ENCODE data around the gene PRR23A. TPM values are rescaled to one million over a fixed set of nuclear protein-coding genes. Genes with fewer than 3 reads are reported as not detected.
"Not testable (repeated sequence)": the region's sequence is repeated elsewhere in the genome, so short reads cannot be mapped to it uniquely, and the experiment has no call there.

The PRR23A gene
- total RNA-seq: not detected
- long read RNA-seq: 0 reads

DNA sequence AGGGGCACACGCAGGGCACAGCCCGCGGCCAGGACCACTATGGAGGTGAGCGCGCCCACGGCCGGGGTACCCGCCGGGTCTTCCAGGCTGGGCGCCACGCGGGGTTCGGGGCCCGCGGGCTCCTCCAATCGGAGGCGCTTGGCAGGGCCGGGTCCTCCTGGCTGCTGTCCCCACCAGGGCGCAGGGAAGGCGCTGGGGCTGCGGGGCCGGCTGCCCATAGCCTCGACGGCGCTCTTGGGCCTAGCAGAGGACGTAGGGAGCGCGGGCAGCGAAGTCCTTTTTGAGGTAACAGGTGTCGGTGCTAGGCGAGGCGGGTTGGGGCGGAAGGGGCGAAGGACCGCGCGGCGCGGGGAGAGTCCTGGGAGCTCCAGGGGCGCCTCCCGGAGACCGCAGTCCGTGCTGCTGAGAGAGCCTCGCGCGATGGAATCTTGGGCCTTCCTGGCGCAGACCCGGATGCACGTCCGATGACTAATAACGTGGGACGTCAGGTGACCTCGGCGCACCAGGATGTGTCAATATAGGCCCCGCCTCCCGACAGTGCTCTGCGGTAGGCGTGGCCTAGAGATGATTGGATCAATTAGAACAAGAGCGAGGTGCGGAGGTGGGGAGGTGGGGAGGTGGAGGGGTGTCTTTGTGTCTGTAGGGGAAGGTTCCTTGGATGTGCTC lies at the start of gene PRR23A:
Gene PRR23A (minus strand): TSS at position 218 of the 666 bp plus-strand sequence. CDS start 0 bp downstream, at position 218.
- DNase-seq (ENCODE audit: low spot score): no peak
- intact Hi-C loops (cut with DNase I): no loop called here

DNA sequence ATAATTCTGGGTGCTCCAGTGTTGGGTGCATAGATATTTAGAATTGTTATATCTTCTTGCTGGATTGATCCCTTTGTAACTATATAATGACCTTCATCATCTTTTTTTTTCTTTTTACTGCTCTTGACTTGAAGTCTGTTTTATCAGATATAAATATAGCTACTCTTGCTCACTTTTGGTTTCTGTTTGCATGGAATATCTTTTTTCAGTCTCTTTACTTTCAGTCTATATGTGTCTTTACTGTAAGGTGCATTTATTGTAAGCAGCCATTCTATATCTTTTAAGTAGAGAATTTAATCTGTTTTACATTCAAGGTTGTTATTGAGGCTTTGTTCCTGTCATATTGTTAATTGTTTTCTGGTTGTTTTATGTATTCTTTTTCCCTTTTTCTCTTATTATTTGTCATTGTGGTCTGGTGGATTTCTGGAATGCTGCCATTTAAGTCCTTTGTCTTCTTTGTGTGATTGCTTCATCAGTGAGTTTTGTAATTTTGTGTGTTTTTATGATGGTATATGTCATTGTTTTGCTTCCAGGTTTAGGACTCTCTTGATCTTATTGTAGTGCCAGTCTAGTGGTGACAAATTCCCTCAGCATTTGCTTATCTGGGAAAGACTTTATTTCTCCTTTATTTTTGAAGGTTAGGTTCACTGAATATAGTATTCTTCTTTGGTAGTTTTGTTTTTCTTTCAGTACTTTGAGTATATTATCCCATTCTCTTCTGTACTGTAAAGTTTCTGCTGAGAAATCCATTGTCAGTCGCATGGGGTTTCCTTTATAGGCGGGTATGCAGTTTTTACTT lies 46.9 kb upstream of the PRR23A start:
- intact Hi-C loops (cut with DNase I): no loop called here
- DNase-seq (ENCODE audit: low spot score): no peak

DNA sequence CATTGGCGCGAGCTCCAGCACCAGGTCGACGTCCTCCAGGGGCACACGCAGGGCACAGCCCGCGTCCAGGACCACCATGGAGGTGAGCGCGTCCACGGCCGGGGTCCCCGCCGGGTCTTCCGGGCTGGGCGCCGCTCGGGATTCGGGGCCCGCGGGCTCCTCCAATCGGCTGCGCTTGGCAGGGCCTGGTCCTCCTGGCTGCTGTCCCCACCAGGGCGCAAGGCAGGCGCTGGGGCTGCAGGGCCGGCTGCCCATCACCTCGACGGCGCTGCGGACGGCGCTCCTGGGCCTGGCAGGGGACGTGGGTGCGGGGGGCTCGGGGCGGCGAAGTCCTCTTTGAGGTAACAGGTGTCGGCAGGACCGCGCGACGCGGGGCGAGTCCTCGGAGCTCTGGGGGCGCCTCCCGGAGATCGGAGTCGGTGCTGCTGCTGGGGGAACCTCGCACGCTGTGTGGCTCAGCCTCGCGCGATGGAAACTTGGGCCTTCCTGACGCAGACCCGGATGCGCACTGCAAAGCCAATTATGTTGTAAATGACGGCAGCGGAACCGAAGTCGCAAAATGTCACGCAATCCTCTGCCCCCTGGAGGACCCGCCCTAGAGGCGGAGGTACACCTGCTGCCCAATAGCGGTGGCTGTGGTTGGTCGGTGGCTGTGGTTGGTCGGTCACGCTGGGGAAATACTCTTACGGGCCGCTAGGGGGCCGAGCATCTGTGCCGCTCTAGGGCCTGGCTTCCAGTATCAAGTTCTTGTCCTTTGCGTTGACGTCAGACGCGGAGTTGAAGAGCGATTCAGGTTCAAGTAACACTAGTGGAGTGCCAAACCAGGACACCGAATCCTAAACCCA lies 38.5 kb upstream of the PRR23A start, which contains the start of gene PRR23C:
Gene PRR23C (minus strand): TSS at position 527 of the 845 bp plus-strand sequence. CDS start 272 bp downstream, at position 255.
- no peak for DNase-seq (ENCODE audit: low spot score)
- intact Hi-C loops (cut with DNase I): no loop called here

DNA sequence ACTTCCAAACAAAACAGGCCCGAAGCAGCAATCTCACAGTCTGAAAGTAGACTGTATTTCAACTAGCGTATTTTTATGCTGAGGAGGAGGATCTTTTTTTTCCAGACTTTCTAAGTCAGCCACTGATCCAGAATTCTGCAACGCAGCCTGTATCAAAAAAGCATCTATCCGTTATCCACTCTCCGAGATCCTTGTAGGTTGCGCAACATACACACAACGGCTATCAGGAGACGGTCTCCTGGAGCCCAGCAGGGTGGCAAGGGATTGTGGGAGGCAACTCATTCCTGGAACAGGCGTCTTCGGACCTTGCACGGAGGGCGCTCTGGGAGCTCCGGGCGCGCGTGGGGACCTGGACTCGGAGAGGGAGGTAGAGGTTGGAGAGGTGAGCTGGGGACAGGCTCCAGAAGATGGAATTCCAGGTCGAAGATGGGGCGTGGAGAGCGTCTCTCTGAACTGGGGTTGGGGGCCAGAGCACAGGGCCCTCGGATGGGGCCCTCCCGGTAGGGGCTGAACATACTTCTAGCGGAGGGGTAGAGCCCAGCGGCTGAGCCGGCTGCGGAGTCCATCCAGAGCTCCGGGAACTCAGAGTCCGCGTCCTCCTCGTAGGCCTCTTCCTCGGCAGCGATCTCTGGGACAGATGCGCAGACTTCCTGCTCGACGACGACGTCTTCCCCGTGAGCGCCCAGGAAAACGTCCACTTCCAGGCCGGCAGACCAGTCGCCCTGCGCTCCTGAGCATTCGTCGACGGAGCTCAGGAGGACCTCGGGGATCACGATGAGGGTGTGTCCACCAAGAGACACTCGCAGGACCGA lies 37.7 kb upstream of the PRR23A start:
- no peak for DNase-seq (ENCODE audit: low spot score)
- intact Hi-C loops (cut with DNase I): no loop called here

DNA sequence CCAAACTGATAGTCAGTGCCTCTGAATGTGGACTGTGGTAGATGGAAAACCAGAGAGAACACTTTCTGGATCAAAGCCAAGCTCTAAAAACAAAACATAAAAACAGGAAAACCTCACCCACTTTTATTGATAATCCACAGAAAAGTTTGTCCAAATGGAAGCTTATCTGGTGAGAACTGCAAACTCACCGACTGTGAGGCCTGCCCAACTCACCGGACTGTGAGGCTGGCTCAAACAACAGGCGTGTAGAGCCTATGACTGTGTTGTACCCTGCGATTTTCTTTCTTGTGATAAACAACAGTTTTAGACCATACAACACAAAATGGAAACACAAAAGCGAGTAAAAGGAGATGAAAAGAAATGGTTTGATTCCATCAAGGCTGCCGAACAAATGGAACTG lies 31.4 kb upstream of the PRR23A start:
- intact Hi-C loops (cut with DNase I): no loop called here
- DNase-seq (ENCODE audit: low spot score): no peak

DNA sequence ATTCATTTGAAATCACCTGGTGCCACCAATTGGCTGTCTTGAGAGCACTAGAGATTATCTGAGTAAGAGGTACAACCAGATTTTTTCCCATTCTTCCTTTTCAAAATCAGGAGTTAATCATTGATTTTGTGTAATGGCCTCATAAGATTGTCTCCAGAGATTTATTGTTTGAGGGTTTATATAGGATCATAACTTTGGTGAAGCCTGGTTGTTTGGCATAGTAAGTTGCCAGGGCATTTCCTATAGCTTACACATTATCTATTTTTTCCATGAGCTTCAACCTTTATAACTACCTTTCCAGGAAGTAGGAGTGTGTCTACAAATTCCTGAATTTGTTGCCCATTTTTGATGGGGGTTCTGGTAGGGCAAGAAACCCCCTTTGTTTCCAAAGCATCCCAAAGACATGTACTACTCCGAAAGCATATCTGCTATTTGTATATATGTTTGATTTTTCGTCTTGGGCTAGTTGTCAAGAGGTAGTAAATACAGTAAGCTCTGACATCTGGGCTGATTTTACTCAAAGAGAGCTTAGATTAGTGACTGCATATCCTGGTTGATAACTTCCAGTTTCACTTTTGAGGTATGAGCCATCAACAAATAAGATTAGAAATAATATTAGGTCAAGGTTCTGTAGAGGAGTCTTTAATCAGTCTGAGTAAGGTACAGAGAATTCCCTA lies 26.4 kb upstream of the PRR23A start:
- intact Hi-C loops (cut with DNase I): no loop called here

DNA sequence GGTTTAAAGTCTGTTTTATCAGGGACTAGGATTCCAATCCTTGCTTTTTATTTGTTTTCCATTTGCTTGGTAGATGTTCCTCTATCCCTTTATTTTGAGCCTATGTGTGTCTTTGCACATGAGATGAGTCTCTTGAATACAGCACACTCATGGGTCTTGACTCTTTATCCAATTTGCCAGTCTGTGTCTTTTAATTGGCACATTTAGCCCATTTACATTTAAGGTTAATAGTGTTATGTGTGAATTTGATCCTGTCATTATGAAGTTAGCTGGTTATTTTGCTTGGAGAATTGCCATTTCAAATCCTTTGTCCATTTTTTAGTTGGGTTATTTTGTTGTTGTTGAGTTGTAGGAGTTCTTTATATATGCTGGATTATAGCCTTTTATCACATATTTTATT lies 24.5 kb upstream of the PRR23A start:
- DNase-seq (ENCODE audit: low spot score); intact Hi-C loops (cut with DNase I): not testable (repeated sequence)

More for the DNA sequence above, 26.4 kb upstream of the PRR23A start:
- DNase-seq (ENCODE audit: low spot score): no peak

DNA sequence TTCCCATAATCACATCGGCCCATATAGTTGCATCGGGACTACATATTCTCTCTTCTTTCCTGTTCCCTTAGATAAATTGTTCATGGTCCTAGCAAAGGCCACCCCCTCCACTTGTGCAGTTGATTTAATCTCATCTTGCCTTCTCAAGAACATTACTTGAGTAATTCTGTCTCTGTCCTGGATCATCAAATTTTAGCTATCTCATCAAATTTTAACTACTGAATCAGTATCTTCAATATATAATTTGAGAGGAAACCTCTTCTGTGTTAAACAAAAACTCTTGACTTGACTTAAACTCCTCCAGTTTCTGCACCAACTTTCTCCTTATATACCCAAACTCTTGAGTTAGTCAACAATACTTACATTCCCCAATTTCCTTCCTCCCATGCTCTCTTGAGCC lies 18.9 kb upstream of the PRR23A start:
- intact Hi-C loops (cut with DNase I): no loop called here
- DNase-seq (ENCODE audit: low spot score): no peak

DNA sequence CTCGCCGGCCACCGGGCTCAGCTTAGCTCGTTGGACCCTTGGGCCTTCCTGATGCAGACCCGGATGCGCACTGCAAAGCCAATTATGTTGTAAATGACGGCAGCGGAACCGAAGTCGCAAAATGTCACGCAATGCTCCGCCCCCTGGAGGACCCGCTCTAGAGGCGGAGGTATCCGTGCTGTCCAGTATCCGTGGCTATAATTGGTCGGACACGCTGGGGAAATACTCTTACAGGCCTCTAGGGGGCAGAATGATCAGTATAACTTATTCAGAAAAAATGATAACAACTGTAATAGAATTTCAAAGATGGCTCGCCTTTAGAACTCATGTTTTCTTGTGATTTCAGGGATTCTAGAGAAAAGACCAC lies 14.8 kb upstream of the PRR23A start, which contains the start of gene PRR23B:
Gene PRR23B (minus strand): TSS at position 59 of the 367 bp plus-strand sequence. CDS start 265 bp downstream, outside the sequence.
- intact Hi-C loops (cut with DNase I): no loop called here
- DNase-seq (ENCODE audit: low spot score): no peak

DNA sequence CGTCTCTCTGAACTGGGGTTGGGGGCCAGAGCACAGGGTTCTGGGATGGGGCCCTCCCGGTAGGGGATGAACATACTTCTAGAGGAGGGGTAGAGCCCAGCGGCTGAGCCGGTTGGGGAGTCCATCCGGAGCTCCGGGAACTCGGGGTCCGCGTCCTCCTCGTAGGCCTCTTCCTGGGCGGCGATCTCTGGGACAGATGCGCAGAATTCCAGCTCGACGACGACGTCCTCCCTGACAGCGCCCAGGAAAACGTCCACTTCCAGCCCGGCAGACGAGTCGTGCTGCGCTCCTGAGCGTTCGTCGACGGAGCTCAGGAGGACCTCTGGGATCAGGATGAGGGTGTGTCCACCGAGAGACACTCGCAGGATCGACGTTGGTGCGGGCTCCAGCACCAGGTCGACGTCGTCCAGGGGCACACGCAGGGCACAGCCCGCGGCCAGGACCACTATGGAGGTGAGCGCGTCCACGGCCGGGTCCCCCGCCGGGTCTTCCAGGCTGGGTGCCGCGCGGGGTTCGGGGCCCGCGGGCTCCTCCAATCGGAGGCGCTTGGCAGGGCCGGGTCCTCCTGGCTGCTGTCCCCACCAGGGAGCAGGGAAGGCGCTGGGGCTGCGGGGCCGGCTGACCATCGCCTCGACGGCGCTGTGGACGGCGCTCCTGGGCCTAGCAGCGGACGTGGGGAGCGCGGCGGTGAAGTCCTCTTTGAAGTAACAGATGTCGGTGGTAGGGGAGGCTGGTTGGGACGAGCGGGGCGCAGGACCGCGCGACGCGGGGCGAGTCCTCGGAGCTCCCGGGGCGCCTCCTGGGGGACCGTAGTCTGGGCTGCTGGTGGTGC lies 14.2 kb upstream of the PRR23A start:
- intact Hi-C loops (cut with DNase I): no loop called here
- DNase-seq (ENCODE audit: low spot score): no peak

DNA sequence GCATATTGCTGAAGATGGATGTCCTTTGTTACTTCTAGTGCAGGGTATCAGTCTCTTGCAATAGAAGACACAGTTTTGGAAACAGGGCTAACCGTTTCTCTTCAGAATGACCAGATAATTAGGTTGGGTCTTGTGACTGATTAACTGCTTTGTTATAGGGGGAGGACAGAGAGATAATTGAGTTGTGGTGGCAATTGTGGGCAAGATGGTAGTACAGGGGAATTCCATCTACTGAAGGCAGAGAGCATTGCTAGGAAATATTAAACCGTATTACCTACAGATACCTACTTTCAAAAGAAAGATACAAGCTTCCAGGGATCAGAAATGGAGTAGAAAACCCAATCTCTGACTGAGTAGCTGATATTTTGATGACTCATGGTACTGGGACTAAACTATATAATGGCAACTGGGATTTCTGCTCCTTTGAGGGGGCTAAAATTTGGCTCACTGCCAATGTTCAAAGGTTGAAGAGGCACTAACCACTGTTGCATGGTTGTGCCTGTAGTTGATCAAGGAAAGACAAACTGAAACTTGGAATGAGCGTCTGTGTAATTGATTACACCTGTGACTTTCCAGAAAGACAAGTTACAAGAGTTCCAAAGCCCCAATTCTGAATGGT lies 10.5 kb upstream of the PRR23A start:
- DNase-seq (ENCODE audit: low spot score): no peak
- intact Hi-C loops (cut with DNase I): no loop called here

DNA sequence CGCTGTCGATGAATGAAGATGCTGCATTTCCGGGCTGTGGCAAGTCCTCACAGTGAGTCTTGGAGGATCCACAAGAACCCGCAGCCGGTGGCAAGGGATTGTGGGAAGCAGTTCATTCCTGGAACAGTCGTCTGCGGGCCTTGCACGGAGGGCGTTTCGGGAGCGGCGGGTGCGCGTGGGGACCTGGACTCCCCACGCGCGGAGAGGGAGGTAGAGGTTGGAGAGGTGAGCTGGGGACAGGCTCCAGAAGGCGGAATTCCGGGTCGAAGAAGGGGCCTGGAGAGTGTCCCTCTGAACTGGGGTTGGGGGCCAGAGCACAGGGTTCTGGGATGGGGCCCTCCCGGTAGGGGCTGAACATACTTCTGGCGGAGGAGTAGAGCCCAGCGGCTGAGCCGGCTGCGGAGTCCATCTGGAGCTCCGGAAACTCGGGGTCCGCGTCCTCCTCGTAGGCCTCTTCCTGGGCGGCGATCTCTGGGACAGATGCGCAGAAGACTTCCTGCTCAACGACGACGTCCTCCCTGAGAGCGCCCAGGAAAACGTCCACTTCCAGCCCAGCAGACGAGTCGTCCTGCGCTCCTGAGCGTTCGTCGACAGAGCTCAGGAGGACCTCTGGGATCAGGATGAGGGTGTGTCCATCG lies 593 bp downstream of the PRR23A start:
- no peak for DNase-seq (ENCODE audit: low spot score)
- intact Hi-C loops (cut with DNase I): no loop called here

DNA sequence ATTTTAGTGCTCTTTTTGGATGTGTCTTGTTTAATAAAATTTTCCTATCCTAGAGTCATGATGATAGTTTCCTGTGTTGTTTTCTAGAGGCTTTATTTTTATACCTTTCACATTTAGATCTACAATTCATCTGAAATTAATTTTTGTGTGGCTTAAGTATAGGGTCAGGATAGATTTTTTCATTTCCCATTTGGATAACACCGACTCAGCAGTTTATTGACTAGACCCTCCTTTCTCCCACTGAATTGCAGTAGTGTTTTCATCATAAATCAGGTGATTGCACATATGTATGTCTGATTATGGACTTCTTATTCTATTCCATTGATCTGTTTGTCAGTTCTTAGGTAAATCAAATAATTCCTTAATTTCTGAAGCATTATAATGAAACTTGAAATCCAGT lies 10.4 kb downstream of the PRR23A start:
- no peak for DNase-seq (ENCODE audit: low spot score)
- intact Hi-C loops (cut with DNase I): no loop called here

DNA sequence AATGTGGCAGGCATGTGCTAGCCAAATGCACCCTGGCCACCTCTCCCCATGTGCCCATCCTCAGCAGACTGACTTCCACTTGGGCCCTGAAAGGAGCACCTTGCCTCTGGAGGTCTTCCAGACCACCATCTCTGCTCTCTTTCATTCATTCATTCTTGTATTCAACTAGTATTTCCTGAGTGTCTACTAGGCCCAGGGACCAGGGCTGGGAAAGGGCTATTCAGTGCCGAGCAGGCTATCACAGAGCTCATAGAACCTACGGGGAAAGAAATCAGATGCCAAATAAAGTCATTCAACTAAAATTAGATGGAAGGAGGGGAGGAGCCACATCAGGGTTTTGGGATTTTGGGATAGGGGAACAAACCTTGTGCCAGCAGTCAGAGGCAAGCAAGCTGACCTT lies 18.9 kb downstream of the PRR23A start:
- DNase-seq (ENCODE audit: low spot score): no peak
- intact Hi-C loops (cut with DNase I): no loop called here

DNA sequence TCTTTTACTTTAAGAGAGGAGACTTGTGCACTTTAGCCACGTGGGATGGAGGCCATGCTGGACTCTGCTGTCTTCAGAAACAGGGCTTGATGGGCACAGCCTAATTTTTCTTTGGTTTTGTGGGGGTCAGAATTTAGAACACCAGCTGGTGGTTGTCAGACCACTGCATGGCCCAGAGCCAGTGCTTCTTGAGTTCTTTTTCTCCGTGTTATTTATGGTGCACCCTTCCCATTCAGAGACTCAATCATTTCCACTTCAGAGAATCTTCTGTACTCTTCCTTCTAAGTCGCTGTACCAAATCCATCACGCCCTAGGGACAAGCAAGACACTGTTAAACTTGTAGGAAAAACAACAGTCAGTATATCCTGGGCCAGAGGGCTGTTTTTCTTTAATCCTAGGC lies 20.1 kb downstream of the PRR23A start:
- intact Hi-C loops (cut with DNase I): no loop called here

DNA sequence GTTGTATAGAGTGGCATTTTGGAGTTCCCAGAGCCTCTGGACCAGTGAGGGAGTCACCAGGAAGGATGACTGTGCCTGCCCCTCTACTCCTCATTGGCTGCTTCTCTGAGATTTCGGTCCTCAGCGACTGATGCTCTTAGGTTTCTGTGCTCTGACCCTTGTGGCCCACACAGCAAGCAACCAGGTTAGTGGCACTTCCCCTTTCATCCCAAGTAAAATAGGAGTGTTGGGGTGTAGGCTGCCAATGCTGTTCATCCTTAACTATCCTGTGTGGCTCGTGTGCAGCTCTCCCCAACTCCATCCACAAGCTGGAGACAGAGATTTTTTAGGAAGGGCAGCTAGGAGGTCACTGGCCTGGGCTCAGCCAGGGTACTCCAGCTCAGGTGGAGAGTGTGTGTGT lies 21.3 kb downstream of the PRR23A start:
- intact Hi-C loops (cut with DNase I): no loop called here
- no peak for DNase-seq (ENCODE audit: low spot score)

More for the DNA sequence above, 20.1 kb downstream of the PRR23A start:
- no peak for DNase-seq (ENCODE audit: low spot score)

DNA sequence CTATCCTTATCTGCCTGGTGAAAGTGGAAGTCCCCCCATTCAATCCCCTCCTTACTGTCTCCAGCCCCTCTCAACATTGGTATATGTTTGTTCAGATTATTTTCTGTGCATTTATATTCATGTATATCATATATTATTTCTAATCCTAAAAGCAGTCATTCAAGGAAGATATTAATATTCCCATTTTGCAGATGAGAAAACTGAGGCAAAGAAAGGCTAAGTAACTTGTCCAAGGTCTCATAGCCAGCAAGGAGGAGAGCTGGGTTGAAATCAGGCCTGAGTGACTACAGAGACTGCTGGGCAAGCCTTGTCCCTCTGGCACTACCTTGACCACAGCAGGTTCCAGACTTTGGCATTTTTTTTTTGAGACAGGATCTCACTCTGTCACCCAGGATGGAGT lies 30.0 kb downstream of the PRR23A start:
- DNase-seq (ENCODE audit: low spot score): no peak
- intact Hi-C loops (cut with DNase I): loop anchor here (5.0 kb wide), 1 partner anchor 39 kb away; no protein-coding TSS in a partner anchor

Data from cardiac septum (tissue), 1 donor.